Placental epithelial cell (primary cell): ENCODE results near the gene GCNT2. TPM values are rescaled to one million over a fixed set of nuclear protein-coding genes. Genes with fewer than 3 reads are reported as not detected.

Experiments
- small RNA-seq: library from RNA; depleted of rRNA; stranded (forward); fragments of <200 nt; gene quantifications from one replicate; pipeline ENCODE3, GENCODE V24; 2012
- total RNA-seq: library from RNA; depleted of rRNA; stranded (reverse); fragments of >200 nt; gene quantifications from 2 replicates; pipeline ENCODE4 v1.2.3, GENCODE V29; 2012

The GCNT2 gene
- 0.79 TPM in 1 of 2 replicates, not detected in the other for total RNA-seq

DNA sequence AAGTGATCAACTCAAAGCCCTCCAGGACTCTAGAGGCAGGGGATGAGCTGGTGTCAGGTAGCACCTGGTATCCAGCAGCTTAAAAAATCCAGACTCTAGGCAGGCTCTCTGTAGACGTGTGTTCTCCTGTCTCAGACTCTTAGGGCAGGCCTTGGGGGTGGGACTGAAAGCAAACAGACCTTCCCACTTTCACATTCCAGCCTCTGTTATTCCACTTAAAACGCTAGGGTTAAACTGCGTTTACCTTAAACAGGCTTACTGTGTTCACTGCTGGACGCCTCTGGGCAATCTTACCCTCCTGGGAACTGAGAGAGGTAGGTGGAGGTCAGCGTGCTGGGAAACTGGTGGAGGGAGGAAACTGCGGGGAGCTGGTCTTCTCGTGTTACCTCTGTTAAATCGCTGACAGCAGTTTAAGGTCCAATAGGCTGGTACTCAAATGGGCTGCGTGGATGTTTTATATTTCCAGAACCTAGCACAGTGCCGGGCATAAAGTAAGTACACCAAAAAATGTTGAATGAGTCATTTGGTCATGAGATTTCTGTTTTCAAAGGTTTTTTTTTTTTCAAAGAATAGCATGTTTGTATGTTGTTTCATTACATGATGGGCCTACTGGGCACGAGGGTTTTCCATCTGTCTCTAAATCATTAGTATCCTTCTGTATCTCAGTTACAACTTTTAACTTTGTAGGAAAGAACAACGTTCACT is at the start of gene GCNT2:
GCNT2 (plus strand) TSS at position 248 of the 705 bp plus-strand sequence. CDS start 7,561 bp downstream, outside the sequence.

Small RNA genes within 50 kb of the gene (small RNA-seq; reads per million reads assigned to genes)
- not detected for gene RF00019

Other genes starting within 250 kb of the GCNT2 start
- 19.2 and 24.3 TPM in 2 replicates for gene TFAP2A, start 106.3 kb upstream of the GCNT2 start, total RNA-seq
- gene C6orf52, start 173.3 kb downstream of the GCNT2 start, total RNA-seq, result not detected in 2 replicates
- 5.5 and 9.3 TPM in 2 replicates for gene PAK1IP1, start 173.6 kb downstream of the GCNT2 start, total RNA-seq
- 111 and 126 TPM in 2 replicates for gene TMEM14C, start 201.7 kb downstream of the GCNT2 start, total RNA-seq
- gene TMEM14B, start 226.5 kb downstream of the GCNT2 start, total RNA-seq, result 34.2 and 71.1 TPM in 2 replicates